IMR-90 (cell line): ENCODE measurements around the gene FMOD. TPM values are rescaled to one million over a fixed set of nuclear protein-coding genes. Genes with fewer than 3 reads are reported as not detected.

Experiments
- ATAC-seq: fragments of 200-7000 bp; cut with Tn5 transposase; 2 replicates; pipeline ENCODE4 v1.9.1; 2020; ENCODE audit warnings: low read depth, mild to moderate bottlenecking, moderate library complexity
- BruUV-seq: library from RNA; stranded (reverse); fragments of 400-500 nt; replicated peaks from 2 replicates; lab custom pipeline; 2021; lab: Mats Ljungman, UMichigan
- CTCF ChIA-PET: fragments of 300-600 bp; formaldehyde crosslinking; extraction: SDS; loops from one replicate; lab custom pipeline; 2021; ENCODE audit warnings: antibody characterized with exemption; lab: Yijun Ruan, JAX
- POLR2A ChIA-PET: fragments of 300-600 bp; sonication (Branson Sonifier 250); formaldehyde crosslinking; loops from one replicate; lab custom pipeline; 2022; ENCODE audit warnings: antibody characterized with exemption; ENCODE audit not compliant: unreplicated experiment; lab: Charles Lee
- DNase-seq: peaks from one replicate; pipeline ENCODE4 v3.0.0; 2013
- H2AFZ ChIP-seq: replicated peaks from 2 replicates; pipeline ENCODE3; 2013; ENCODE audit warnings: low read length, mild to moderate bottlenecking; ENCODE audit not compliant: poor library complexity
- H2AK5ac ChIP-seq: 2 replicates; pipeline ENCODE4 v1.6.1; 2013; ENCODE audit warnings: low read depth, low read length, inconsistent platforms
- H2AK9ac ChIP-seq: replicated peaks from 2 replicates; pipeline ENCODE3; 2013; ENCODE audit warnings: mild to moderate bottlenecking, low read depth, low read length, moderate library complexity; ENCODE audit not compliant: poor library complexity
- H2BK120ac ChIP-seq: 2 replicates; pipeline ENCODE4 v1.6.1; 2013; ENCODE audit warnings: low read depth, low read length, inconsistent platforms
- H2BK15ac ChIP-seq: 3 replicates; pipeline ENCODE4 v1.6.1; 2013; ENCODE audit warnings: low read depth, low read length, inconsistent platforms
- H2BK20ac ChIP-seq: 2 replicates; pipeline ENCODE4 v1.6.1; 2013; ENCODE audit warnings: low read depth, mild to moderate bottlenecking, inconsistent platforms, low read length, moderate library complexity
- H2BK5ac ChIP-seq: 2 replicates; pipeline ENCODE4 v1.6.1; 2013; ENCODE audit warnings: mild to moderate bottlenecking, low read depth, low read length, inconsistent platforms; ENCODE audit not compliant: poor library complexity, severe bottlenecking
- H3K14ac ChIP-seq: replicated peaks from 2 replicates; pipeline ENCODE4 v1.6.1; 2013; ENCODE audit warnings: low read depth, low read length, inconsistent platforms
- H3K18ac ChIP-seq: 2 replicates; pipeline ENCODE4 v1.6.1; 2013; ENCODE audit warnings: low read depth, low read length, control low read depth
- H3K23ac ChIP-seq: 2 replicates; pipeline ENCODE4 v1.6.1; 2013; ENCODE audit warnings: low read depth, low read length, inconsistent platforms
- H3K27ac ChIP-seq: 2 replicates; pipeline ENCODE4 v1.5.1; 2013; ENCODE audit warnings: mild to moderate bottlenecking, control low read depth, low read length; ENCODE audit not compliant: insufficient read depth
- H3K27me3 ChIP-seq: 2 replicates; pipeline ENCODE4 v1.6.1; 2013; ENCODE audit warnings: low read length; ENCODE audit not compliant: control insufficient read depth, insufficient read depth
- H3K36me3 ChIP-seq: 2 replicates; pipeline ENCODE4 v1.6.1; 2013; ENCODE audit warnings: low read length, mixed read lengths; ENCODE audit not compliant: control insufficient read depth, insufficient read depth
- H3K4ac ChIP-seq: 2 replicates; pipeline ENCODE4 v1.6.1; 2013; ENCODE audit warnings: low read depth, low read length, inconsistent platforms
- H3K4me1 ChIP-seq: 2 replicates; pipeline ENCODE4 v1.6.1; 2013; ENCODE audit warnings: low read length, mixed read lengths; ENCODE audit not compliant: control insufficient read depth, insufficient read depth
- H3K4me2 ChIP-seq: 2 replicates; pipeline ENCODE4 v1.6.1; 2013; ENCODE audit warnings: low read depth, mild to moderate bottlenecking, control low read depth, low read length, moderate library complexity
- H3K4me3 ChIP-seq: 2 replicates; pipeline ENCODE4 v1.5.1; 2013; ENCODE audit warnings: low read depth, mild to moderate bottlenecking, control low read depth, low read length, moderate library complexity; ENCODE audit not compliant: insufficient read depth
- H3K56ac ChIP-seq: 2 replicates; pipeline ENCODE4 v1.6.1; 2013; ENCODE audit warnings: low read length, inconsistent platforms; ENCODE audit not compliant: insufficient read depth; ENCODE audit errors: extremely low read depth
- H3K79me1 ChIP-seq, 2 experiments: 2 replicates each; pipeline ENCODE4 v1.6.1; 2013; ENCODE audit warnings: low read length in 2 of 2, inconsistent platforms in 1 of 2, low read depth in 1 of 2
- H3K9ac ChIP-seq: 2 replicates; pipeline ENCODE4 v1.6.1; 2013; ENCODE audit warnings: low read depth, low read length, control low read depth
- H3K9me1 ChIP-seq: 2 replicates; pipeline ENCODE4 v1.6.1; 2013; ENCODE audit warnings: low read length, inconsistent platforms; ENCODE audit not compliant: insufficient read depth
- H3K9me3 ChIP-seq: 2 replicates; pipeline ENCODE4 v1.6.1; 2013; ENCODE audit warnings: low read length; ENCODE audit not compliant: control insufficient read depth, insufficient read depth
- H4K20me1 ChIP-seq: 2 replicates; pipeline ENCODE4 v1.6.1; 2013; ENCODE audit warnings: low read length, inconsistent platforms; ENCODE audit not compliant: insufficient read depth
- H4K5ac ChIP-seq: 2 replicates; pipeline ENCODE4 v1.6.1; 2013; ENCODE audit warnings: mild to moderate bottlenecking, low read depth, low read length, control low read depth
- H4K8ac ChIP-seq, 2 experiments: 2 replicates each; pipeline ENCODE4 v1.6.1; 2013; ENCODE audit warnings: low read depth in 2 of 2, low read length in 2 of 2, control low read depth in 1 of 2, inconsistent platforms in 1 of 2
- H4K91ac ChIP-seq: 2 replicates; pipeline ENCODE4 v1.6.1; 2013; ENCODE audit warnings: low read depth, low read length, inconsistent platforms; ENCODE audit not compliant: insufficient read depth
- CEBPB ChIP-seq: IDR thresholded peaks from 2 replicates; pipeline ENCODE4 v1.6.1; 2012; ENCODE audit warnings: low read depth, low read length, improper control_type of control experiment
- CHD1 ChIP-seq: IDR thresholded peaks from 2 replicates; pipeline ENCODE4 v1.6.1; 2012; ENCODE audit warnings: low read depth, low read length, improper control_type of control experiment
- CTCF ChIP-seq: conservative IDR thresholded peaks from 2 replicates; pipeline ENCODE4 v1.5.1; 2012; ENCODE audit warnings: mild to moderate bottlenecking, low read depth, low read length, improper control_type of control experiment
- FOS ChIP-seq: fragments of 150-350 bp; IDR thresholded peaks from 2 replicates; pipeline ENCODE4 v1.6.1; 2016; ENCODE audit warnings: low read depth, low read length
- MAFK ChIP-seq: IDR thresholded peaks from 2 replicates; pipeline ENCODE4 v1.6.1; 2012; ENCODE audit warnings: low read depth, low read length, improper control_type of control experiment
- MAZ ChIP-seq: IDR thresholded peaks from 2 replicates; pipeline ENCODE4 v1.6.1; 2012; ENCODE audit warnings: low read depth, mild to moderate bottlenecking, low read length, improper control_type of control experiment, moderate library complexity, borderline replicate concordance
- MXI1 ChIP-seq: IDR thresholded peaks from 2 replicates; pipeline ENCODE4 v1.6.1; 2012; ENCODE audit warnings: low read depth, mild to moderate bottlenecking, low read length, moderate library complexity, borderline replicate concordance
- NFE2L2 ChIP-seq: fragments of 150-350 bp; IDR thresholded peaks from 2 replicates; pipeline ENCODE4 v1.6.1; 2016; ENCODE audit warnings: low read depth, mild to moderate bottlenecking, low read length
- POLR2A ChIP-seq: IDR thresholded peaks from 2 replicates; pipeline ENCODE4 v1.6.1; 2012; ENCODE audit warnings: mild to moderate bottlenecking, low read depth, low read length
- RAD21 ChIP-seq: IDR thresholded peaks from 2 replicates; pipeline ENCODE4 v1.6.1; 2012; ENCODE audit warnings: low read length, improper control_type of control experiment
- RCOR1 ChIP-seq: IDR thresholded peaks from 2 replicates; pipeline ENCODE4 v1.6.1; 2012; ENCODE audit warnings: mild to moderate bottlenecking, low read length, improper control_type of control experiment; ENCODE audit not compliant: insufficient replicate concordance
- RFX5 ChIP-seq: IDR thresholded peaks from 2 replicates; pipeline ENCODE4 v1.8.0; 2012; ENCODE audit warnings: low read depth, mild to moderate bottlenecking, low read length, moderate library complexity
- SMC3 ChIP-seq: fragments of 150-350 bp; IDR thresholded peaks from 2 replicates; pipeline ENCODE4 v1.6.1; 2016; ENCODE audit warnings: low read depth, mild to moderate bottlenecking, antibody characterized with exemption, low read length, moderate library complexity
- WGBS, 2 experiments: methylation state at CpG; one replicate each; pipeline versions ENCODE4 v1.1.5 to v1.1.7; 2013; ENCODE audit warnings: missing lambda C conversion rate in 2 of 2; ENCODE audit not compliant: insufficient read length in 1 of 2; ENCODE audit errors: extremely low coverage in 2 of 2; 5-methylcytosine and 5-hydroxymethylcytosine counted together
- dilution Hi-C: fragments of 300-500 bp; cut with HindIII; formaldehyde crosslinking; loops from one replicate; pipeline ENCODE4 v1.14.3; 2018; ENCODE audit warnings: low sequenced_read_pairs; ENCODE audit not compliant: unreplicated experiment
- in situ Hi-C: fragments of 300-500 bp; cut with MboI; formaldehyde crosslinking; loops from 3 replicates; pipeline ENCODE4 v1.14.3; 2019; ENCODE audit warnings: low sequenced_read_pairs, inconsistent platforms, mixed read lengths
- intact Hi-C: fragments of 100-400 bp; cut with micrococcal nuclease; formaldehyde crosslinking; loops from 2 replicates; pipeline ENCODE4 v1.10.0; 2022
- polyA plus RNA-seq, 3 experiments: library from polyadenylated mRNA; depleted of rRNA; stranded (reverse); fragments of >200 nt; gene quantifications; 2 replicates each; pipeline ENCODE4 v1.2.3, GENCODE V29; 2012; ENCODE audit warnings: low replicate concordance in 1 of 3
- total RNA-seq: library from RNA; depleted of rRNA; stranded (reverse); fragments of >200 nt; gene quantifications from 2 replicates; pipeline ENCODE4 v1.2.3, GENCODE V29; 2012
- TF ChIP-seq, protein P1 (sequence below): fragments of 150-350 bp; IDR thresholded peaks from 2 replicates; pipeline ENCODE4 v1.6.1; 2017; ENCODE audit warnings: mild to moderate bottlenecking, antibody characterized with exemption, low read length, low read depth
- TF ChIP-seq, protein P2 (sequence below): fragments of 150-350 bp; IDR thresholded peaks from 2 replicates; pipeline ENCODE4 v1.6.1; 2016; ENCODE audit warnings: low read depth, mild to moderate bottlenecking, low read length, moderate library complexity, borderline replicate concordance

Gene FMOD
- total and polyA plus RNA-seq, 2 of the 4 experiments (the other 2 are of a cell fraction) = 0.18 to 2.7 TPM

DNA sequence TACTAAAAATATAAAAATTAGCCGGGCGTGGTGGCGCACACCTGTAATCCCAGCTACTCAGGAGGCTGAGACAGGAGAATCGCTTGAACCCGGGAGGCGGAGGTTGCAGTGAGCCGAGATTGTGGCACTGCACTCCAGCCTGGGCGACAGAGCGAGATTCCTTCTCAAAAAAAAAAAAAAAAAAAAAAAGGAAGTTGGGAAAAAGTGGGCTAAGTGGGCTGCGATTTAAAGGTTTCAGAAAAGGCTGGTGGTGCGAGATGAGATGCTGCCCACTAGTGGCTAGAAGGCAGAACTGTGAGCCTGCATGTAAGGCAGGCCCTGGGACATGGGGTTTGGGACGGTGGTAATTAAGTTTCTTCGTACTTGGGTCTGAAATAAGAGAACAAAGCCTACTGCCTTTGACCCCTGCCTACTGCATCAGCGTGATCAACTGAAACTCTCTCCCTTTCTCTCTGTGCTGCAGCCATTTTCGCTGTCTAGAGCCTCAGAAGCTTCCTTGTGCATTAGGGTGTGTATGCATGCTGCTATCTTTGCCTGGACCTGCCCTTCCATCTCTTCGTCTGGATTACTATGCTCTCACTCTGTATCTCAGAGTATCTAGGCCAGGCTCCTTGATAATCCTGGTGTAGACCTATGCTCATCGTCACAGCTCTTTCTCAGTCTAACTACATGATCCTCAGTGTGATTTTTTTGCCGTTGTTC, 12.4 kb downstream of the FMOD start:
- H3K23ac ChIP-seq = no peak overlapping the region
- H3K4ac ChIP-seq = no peak overlapping the region
- H3K56ac ChIP-seq = no peak overlapping the region
- no peak overlapping the region for H2AFZ ChIP-seq
- H3K4me1 ChIP-seq = no peaks in the 10 kb centered on the region
- no peak overlapping the region for H2BK15ac ChIP-seq
- H3K4me2 ChIP-seq = no peak overlapping the region
- ATAC-seq (peak; percentile 71), DNase-seq (peak; percentile 68)
- H3K4me3 ChIP-seq = no peak overlapping the region
- no peaks in the 10 kb centered on the region for H3K79me1 ChIP-seq
- BruUV-seq = no TSS peak
- no peak overlapping the region for H2AK9ac ChIP-seq
- no peak overlapping the region for H3K14ac ChIP-seq
- no peak overlapping the region for H2BK20ac ChIP-seq
- in situ Hi-C loops (loop anchor here (5.0 kb wide), 1 partner anchor 66 kb away; no protein-coding TSS in a partner anchor), intact Hi-C loops (loop anchor here (1.0 to 10.0 kb wide), 3 partner anchors 65 to 304 kb away; no protein-coding TSS in a partner anchor), dilution Hi-C loops (no loop called here)
- H3K9me1 ChIP-seq = no peaks in the 10 kb centered on the region
- H4K91ac ChIP-seq = no peak overlapping the region
- peaks cover 46% of the 10 kb centered on the region for H3K27me3 ChIP-seq
- H4K8ac ChIP-seq = no peak overlapping the region
- H3K18ac ChIP-seq = no peak overlapping the region
- H4K20me1 ChIP-seq = no peaks in the 10 kb centered on the region
- H2AK5ac ChIP-seq = 0 out of 2 replicates have a peak overlapping the region, but pooled peaks have one; percentile 61
- H2BK5ac ChIP-seq = no peak overlapping the region
- POLR2A ChIA-PET = no interaction called here
- H3K27ac ChIP-seq = no peak overlapping the region
- CTCF ChIA-PET = interaction anchor here (0.5 to 1.9 kb wide), 6 partner anchors 8 to 150 kb away, joined by 3 to 12 read pairs (median 4); no protein-coding TSS in a partner anchor
- no peak overlapping the region for H3K9ac ChIP-seq
- H2BK120ac ChIP-seq = no peak overlapping the region
- H4K5ac ChIP-seq = no peak overlapping the region
- no peaks in the 10 kb centered on the region for H3K36me3 ChIP-seq
- H3K9me3 ChIP-seq = no peaks in the 10 kb centered on the region
- WGBS, 2 experiments = no CpG with 5 or more reads among the region's 18 CpGs
- no peak for TF ChIP-seq NFE2L2
- TF ChIP-seq MAZ = no peak
- no peak for TF ChIP-seq MXI1
- TF ChIP-seq RFX5 = no peak
- no peak for TF ChIP-seq POLR2A
- no peak for TF ChIP-seq CEBPB
- no peak for TF ChIP-seq CHD1
- TF ChIP-seq FOS = no peak
- no peak for TF ChIP-seq RCOR1
- no peak for TF ChIP-seq MAFK
- TF ChIP-seq SMC3 = peak; percentile 91
- TF ChIP-seq, protein P1, sequence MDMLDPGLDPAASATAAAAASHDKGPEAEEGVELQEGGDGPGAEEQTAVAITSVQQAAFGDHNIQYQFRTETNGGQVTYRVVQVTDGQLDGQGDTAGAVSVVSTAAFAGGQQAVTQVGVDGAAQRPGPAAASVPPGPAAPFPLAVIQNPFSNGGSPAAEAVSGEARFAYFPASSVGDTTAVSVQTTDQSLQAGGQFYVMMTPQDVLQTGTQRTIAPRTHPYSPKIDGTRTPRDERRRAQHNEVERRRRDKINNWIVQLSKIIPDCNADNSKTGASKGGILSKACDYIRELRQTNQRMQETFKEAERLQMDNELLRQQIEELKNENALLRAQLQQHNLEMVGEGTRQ = no peak
- peak; percentile 88 for TF ChIP-seq RAD21
- TF ChIP-seq, protein P2, sequence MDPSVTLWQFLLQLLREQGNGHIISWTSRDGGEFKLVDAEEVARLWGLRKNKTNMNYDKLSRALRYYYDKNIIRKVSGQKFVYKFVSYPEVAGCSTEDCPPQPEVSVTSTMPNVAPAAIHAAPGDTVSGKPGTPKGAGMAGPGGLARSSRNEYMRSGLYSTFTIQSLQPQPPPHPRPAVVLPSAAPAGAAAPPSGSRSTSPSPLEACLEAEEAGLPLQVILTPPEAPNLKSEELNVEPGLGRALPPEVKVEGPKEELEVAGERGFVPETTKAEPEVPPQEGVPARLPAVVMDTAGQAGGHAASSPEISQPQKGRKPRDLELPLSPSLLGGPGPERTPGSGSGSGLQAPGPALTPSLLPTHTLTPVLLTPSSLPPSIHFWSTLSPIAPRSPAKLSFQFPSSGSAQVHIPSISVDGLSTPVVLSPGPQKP = no peak
- peak; percentile 90 for TF ChIP-seq CTCF
